Ovary (tissue), 3 donors: ENCODE results near the gene C12orf75.
"Not testable (repeated sequence)": the region's sequence is repeated elsewhere in the genome, so short reads cannot be mapped to it uniquely, and the experiment has no call there.

Experiments used
- EP300 ChIP-seq: sonication (generic); formaldehyde crosslinking; IDR thresholded peaks from one replicate; pipeline ENCODE4 v1.6.1; 2017; ENCODE audit warnings: antibody characterized with exemption
- POLR2A ChIP-seq: fragments of 450-650 bp; IDR thresholded peaks from one replicate; pipeline ENCODE4 v1.6.1; 2017; ENCODE audit warnings: antibody characterized with exemption, mild to moderate bottlenecking, moderate library complexity
- TF ChIP-seq, protein P1 (sequence below), 3 donors: fragments of 450-650 bp in 2 of 3; fragments of 200-600 bp in 1 of 3; IDR thresholded peaks; one replicate each; pipeline versions ENCODE4 v1.5.1 to v1.8.0; 2016 to 2022; ENCODE audit warnings: antibody characterized with exemption in 3 of 3, mild to moderate bottlenecking in 1 of 3
- donor health status: DM: no; HTN: no; CAD: no.

DNA sequence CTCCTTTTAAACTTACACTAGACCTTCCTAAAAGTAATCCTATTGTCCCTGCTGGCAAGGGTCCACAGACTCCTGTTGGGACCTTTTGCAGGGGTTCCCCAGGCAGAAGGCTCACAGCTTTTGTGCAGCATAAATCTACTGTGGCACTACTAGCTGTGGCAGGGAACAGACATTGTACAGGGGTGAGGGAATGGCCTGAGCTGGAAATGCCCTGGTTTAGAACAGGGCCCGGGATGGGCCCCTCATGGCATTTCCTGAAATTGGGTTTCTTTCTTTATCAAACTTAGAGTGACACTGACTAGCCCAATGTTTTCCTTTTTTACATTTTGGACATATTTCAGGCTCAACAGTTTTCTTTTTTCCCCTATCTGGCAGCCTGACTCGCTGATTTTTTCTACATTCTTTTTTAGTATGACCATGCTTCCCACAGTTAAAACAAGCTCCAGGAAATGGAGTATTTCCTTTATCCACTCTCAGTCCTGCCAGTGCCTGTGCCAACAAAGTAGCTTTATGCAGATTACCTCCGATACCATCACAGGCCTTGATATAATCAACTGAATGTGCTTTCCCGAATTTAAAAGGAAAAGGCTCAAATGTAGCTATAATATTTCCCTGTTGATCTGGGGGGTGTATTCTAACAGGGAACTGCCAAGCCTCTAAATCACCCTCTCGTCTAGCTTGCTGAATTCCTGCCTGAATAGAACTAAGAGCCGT, 22.7 kb upstream of the C12orf75 start:
- TF ChIP-seq, protein P1, sequence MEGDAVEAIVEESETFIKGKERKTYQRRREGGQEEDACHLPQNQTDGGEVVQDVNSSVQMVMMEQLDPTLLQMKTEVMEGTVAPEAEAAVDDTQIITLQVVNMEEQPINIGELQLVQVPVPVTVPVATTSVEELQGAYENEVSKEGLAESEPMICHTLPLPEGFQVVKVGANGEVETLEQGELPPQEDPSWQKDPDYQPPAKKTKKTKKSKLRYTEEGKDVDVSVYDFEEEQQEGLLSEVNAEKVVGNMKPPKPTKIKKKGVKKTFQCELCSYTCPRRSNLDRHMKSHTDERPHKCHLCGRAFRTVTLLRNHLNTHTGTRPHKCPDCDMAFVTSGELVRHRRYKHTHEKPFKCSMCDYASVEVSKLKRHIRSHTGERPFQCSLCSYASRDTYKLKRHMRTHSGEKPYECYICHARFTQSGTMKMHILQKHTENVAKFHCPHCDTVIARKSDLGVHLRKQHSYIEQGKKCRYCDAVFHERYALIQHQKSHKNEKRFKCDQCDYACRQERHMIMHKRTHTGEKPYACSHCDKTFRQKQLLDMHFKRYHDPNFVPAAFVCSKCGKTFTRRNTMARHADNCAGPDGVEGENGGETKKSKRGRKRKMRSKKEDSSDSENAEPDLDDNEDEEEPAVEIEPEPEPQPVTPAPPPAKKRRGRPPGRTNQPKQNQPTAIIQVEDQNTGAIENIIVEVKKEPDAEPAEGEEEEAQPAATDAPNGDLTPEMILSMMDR (IDR thresholded peaks at IDR 0.05), result not testable (repeated sequence)
- TF ChIP-seq EP300, POLR2A: not testable (repeated sequence)
